ENCODE data around the gene ARL6.

ARL6 gene

DNA sequence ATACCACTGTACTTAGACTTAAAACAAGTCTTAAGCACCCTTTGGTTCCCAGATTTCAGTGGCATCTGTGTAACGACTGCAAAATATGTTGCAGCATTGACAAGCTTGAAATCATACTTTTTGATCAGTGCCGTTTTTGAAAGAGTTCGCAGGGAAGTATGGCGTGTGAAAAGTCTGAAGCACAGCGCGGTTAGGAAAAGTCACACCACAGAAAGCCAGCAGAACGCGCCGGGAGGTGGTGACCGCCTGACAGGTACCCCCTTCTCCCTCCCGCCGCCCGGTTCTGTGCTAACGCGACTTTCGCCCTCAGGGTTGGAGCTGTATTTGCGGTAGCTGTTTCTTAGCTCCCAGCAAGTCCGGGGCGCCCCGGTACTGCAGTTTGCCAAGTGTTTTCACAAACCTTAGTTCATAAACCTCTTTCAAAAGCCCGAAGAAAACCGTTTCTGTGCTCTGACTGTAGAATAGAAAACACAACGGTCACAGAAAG, 56.8 kb downstream of the ARL6 start:
- H4K91ac ChIP-seq (ENCODE audit: low read depth, low read length) = no peak overlapping the region

DNA sequence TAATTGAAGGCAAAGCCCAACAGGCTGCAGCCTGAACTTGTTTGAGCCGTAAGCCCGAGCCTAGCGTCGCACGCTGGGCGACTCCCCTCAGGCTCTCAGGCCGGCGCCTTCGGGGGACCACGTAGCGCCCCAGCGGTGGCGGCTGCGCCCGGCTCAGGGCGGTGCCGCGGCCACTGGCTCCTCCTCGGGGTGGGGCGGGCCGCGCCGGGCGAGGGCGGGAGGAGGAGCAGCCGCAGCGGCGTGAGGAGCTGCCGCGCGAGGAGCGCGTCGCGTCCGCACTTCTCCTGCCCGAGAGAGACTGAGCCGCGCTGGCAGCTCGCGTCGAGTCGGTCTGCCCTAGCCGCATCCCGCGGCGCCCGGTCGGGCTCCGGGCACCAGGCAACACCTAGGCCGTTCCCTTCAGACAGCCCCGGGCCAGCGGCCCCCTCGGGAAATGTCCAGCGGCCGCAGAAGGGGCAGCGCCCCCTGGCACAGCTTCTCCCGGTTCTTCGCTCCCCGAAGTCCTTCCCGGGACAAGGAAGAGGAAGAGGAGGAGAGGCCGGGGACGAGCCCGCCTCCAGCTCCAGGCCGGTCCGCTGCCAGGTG, 57.3 kb downstream of the ARL6 start, which contains the start of gene CRYBG3:
CRYBG3 (plus strand) TSS at position 238 of the 585 bp plus-strand sequence; CDS start at position 434, 196 bp downstream.
- Histone ChIP-seq H3K4me3 (ENCODE audit: low read depth, low read length) (peak within 1 kb of the TSS; percentile 71), H3K36me3 (ENCODE audit: control insufficient read depth in 1 of 2, insufficient read depth in 2 of 2, low read length in 2 of 2) (no peaks in the 10 kb centered on the region), H2BK5ac (ENCODE audit: low read depth, low read length, poor library complexity) (no peak within 1 kb of the TSS), H3K23ac (ENCODE audit: low read length) (no peak within 1 kb of the TSS), H3K4me2 (ENCODE audit: low read length) (peak within 1 kb of the TSS; percentile 97), H3K4ac (ENCODE audit: low read depth, low read length) (no peak within 1 kb of the TSS), H3K18ac (ENCODE audit: low read length) (peak within 1 kb of the TSS; percentile 33), H4K91ac (ENCODE audit: low read depth, low read length) (peak within 1 kb of the TSS; percentile 25), H4K12ac (ENCODE audit: low read depth, low read length) (no peak within 1 kb of the TSS), H3K9ac (ENCODE audit: low read length) (peak within 1 kb of the TSS; percentile 28), H3K79me2 (ENCODE audit: control insufficient read depth, insufficient read depth, low read length, poor library complexity) (peaks cover 2% of the 10 kb centered on the region), H3K14ac (ENCODE audit: low read length) (peak within 1 kb of the TSS; percentile 56), H2AFZ (ENCODE audit: insufficient read depth, low read length, poor library complexity) (peak within 1 kb of the TSS; percentile 61), H3K4me1 (ENCODE audit: control insufficient read depth in 1 of 2, insufficient read depth in 2 of 2, low read length in 2 of 2) (no peaks in the 10 kb centered on the region), H3K27me3 (ENCODE audit: insufficient read depth, low read length) (no peaks in the 10 kb centered on the region), H4K8ac (ENCODE audit: low read depth, low read length) (peak within 1 kb of the TSS; percentile 62), H2AK5ac (ENCODE audit: low read length) (no peak within 1 kb of the TSS), H2BK12ac (ENCODE audit: low read length) (no peak within 1 kb of the TSS), H3K9me3 (ENCODE audit: insufficient read depth, low read depth, low read length) (no peaks in the 10 kb centered on the region), H2BK120ac (ENCODE audit: insufficient read depth, low read length, poor library complexity) (no peak within 1 kb of the TSS), H3K27ac (ENCODE audit: low read depth, low read length) (no peak within 1 kb of the TSS), H3K79me1 (ENCODE audit: low read length) (peaks cover 4% of the 10 kb centered on the region)
- WGBS (ENCODE audit: extremely low coverage, insufficient coverage, insufficient read length) = no CpG with 5 or more reads among the region's 66 CpGs
- DNase-seq = peak; percentile 65 to 84

More for the DNA sequence above, 56.8 kb downstream of the ARL6 start:
- Histone ChIP-seq H3K79me2 (ENCODE audit: control insufficient read depth, insufficient read depth, low read length, poor library complexity) (peaks cover 2% of the 10 kb centered on the region), H3K27me3 (ENCODE audit: insufficient read depth, low read length) (no peaks in the 10 kb centered on the region), H3K9me3 (ENCODE audit: insufficient read depth, low read depth, low read length) (no peaks in the 10 kb centered on the region), H3K4ac (ENCODE audit: low read depth, low read length) (no peak overlapping the region), H4K8ac (ENCODE audit: low read depth, low read length) (peak overlapping the region; percentile 62), H3K4me3 (ENCODE audit: low read depth, low read length) (peak overlapping the region; percentile 71), H3K18ac (ENCODE audit: low read length) (no peak overlapping the region), H3K9ac (ENCODE audit: low read length) (no peak overlapping the region), H2AFZ (ENCODE audit: insufficient read depth, low read length, poor library complexity) (peak overlapping the region; percentile 58), H2BK12ac (ENCODE audit: low read length) (no peak overlapping the region), H3K14ac (ENCODE audit: low read length) (no peak overlapping the region), H2BK5ac (ENCODE audit: low read depth, low read length, poor library complexity) (no peak overlapping the region), H3K79me1 (ENCODE audit: low read length) (peaks cover 4% of the 10 kb centered on the region), H2BK120ac (ENCODE audit: insufficient read depth, low read length, poor library complexity) (no peak overlapping the region), H3K23ac (ENCODE audit: low read length) (no peak overlapping the region), H4K12ac (ENCODE audit: low read depth, low read length) (no peak overlapping the region), H3K4me2 (ENCODE audit: low read length) (peak overlapping the region; percentile 97), H3K36me3 (ENCODE audit: control insufficient read depth in 1 of 2, insufficient read depth in 2 of 2, low read length in 2 of 2) (no peaks in the 10 kb centered on the region), H2AK5ac (ENCODE audit: low read length) (no peak overlapping the region), H3K4me1 (ENCODE audit: control insufficient read depth in 1 of 2, insufficient read depth in 2 of 2, low read length in 2 of 2) (no peaks in the 10 kb centered on the region), H3K27ac (ENCODE audit: low read depth, low read length) (no peak overlapping the region)
- DNase-seq = no peak
- WGBS (ENCODE audit: extremely low coverage, insufficient coverage, insufficient read length) = no CpG with 5 or more reads among the region's 23 CpGs

DNA sequence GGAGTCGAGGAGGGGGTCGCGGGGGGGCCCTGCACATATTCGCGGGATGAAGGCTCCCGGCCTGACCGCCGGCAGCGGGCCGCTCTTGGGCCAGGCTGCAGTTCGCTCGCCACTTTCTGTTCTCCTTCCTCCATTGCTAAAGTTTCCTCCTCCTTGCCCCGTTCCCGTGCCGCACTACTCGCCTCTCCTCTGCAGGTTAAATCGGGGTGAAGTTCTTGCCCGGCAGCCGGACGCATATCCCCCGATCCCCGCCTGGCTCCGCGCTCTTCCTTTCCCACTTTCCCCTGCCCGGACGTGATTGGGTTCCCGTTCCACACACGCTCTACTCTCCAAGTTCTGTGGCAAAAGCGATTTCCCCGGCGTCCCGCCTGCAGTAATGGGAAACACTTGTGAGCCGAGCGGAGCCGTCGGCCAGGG, 57.8 kb downstream of the ARL6 start:
- WGBS (ENCODE audit: extremely low coverage, insufficient coverage, insufficient read length) = no CpG with 5 or more reads among the region's 36 CpGs
- no peak overlapping the region for H3K27ac ChIP-seq (ENCODE audit: low read depth, low read length)

DNA sequence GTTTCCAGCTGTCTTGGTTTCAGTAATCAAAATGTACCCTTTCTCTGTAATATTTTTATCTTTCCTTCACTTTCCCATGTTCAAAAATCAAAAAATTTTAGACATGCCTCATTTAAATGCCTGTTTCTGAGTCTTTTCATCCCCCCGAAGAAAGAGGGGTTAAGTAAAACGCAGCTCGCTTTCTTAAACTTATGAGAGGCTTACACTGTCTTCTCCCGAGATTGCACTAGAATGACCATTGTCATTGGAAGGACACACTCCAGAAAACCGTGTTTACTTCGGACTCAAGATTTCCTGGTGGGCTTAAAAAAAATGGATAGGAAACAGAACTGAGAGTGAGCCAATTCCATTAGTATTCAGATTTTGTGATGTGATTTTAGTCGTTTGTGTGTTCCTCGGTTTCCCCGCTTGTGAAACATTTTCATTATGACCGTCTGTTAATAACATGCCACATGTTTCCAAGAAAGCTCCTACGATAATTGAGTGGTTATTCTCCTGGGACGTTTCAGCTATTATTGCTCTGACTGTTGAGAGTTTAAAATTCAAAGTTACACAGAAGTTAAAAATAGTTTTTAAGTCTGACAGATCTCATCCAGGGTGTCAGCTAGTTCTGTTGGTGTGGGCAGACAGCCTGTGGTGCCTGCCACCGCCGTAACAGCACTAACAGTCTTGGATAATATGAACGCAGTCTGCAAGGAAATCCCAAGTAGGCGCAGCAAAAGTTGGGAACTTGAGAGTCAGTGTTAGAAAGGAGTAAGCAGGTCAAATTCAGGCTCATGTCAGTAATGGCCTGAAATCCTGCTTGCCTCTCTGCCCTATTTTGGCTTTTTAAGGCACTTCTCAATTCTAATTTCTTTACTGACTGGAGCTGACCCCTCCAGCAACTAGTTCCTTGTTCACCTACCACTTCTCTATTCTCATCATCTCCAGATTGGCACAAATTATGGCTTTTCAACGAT, 58.8 kb downstream of the ARL6 start:
- no peak overlapping the region for H4K12ac ChIP-seq (ENCODE audit: low read depth, low read length)
- H3K4me3 ChIP-seq (ENCODE audit: low read depth, low read length) = no peak overlapping the region
- no peaks in the 10 kb centered on the region for H3K9me3 ChIP-seq (ENCODE audit: insufficient read depth, low read depth, low read length)
- peaks cover 2% of the 10 kb centered on the region for H3K79me2 ChIP-seq (ENCODE audit: control insufficient read depth, insufficient read depth, low read length, poor library complexity)
- H4K91ac ChIP-seq (ENCODE audit: low read depth, low read length) = no peak overlapping the region
- no peak overlapping the region for H3K18ac ChIP-seq (ENCODE audit: low read length)
- no CpG with 5 or more reads among the region's 17 CpGs for WGBS (ENCODE audit: extremely low coverage, insufficient coverage, insufficient read length)
- H3K36me3 ChIP-seq (ENCODE audit: control insufficient read depth in 1 of 2, insufficient read depth in 2 of 2, low read length in 2 of 2) = no peaks in the 10 kb centered on the region
- H2BK120ac ChIP-seq (ENCODE audit: insufficient read depth, low read length, poor library complexity) = no peak overlapping the region
- no peak overlapping the region for H3K4ac ChIP-seq (ENCODE audit: low read depth, low read length)
- no peak overlapping the region for H2BK5ac ChIP-seq (ENCODE audit: low read depth, low read length, poor library complexity)
- H3K27me3 ChIP-seq (ENCODE audit: insufficient read depth, low read length) = no peaks in the 10 kb centered on the region
- H3K14ac ChIP-seq (ENCODE audit: low read length) = no peak overlapping the region
- no peaks in the 10 kb centered on the region for H3K4me1 ChIP-seq (ENCODE audit: control insufficient read depth in 1 of 2, insufficient read depth in 2 of 2, low read length in 2 of 2)
- no peak overlapping the region for H4K8ac ChIP-seq (ENCODE audit: low read depth, low read length)
- H3K79me1 ChIP-seq (ENCODE audit: low read length) = peaks cover 4% of the 10 kb centered on the region
- no peak overlapping the region for H2AK5ac ChIP-seq (ENCODE audit: low read length)
- no peak overlapping the region for H3K9ac ChIP-seq (ENCODE audit: low read length)
- no peak overlapping the region for H2AFZ ChIP-seq (ENCODE audit: insufficient read depth, low read length, poor library complexity)
- H2BK12ac ChIP-seq (ENCODE audit: low read length) = no peak overlapping the region
- DNase-seq = peak in 1 of 2 donors; percentile 14
- peak overlapping the region; percentile 97 for H3K4me2 ChIP-seq (ENCODE audit: low read length)
- no peak overlapping the region for H3K23ac ChIP-seq (ENCODE audit: low read length)
- H3K27ac ChIP-seq (ENCODE audit: low read depth, low read length) = no peak overlapping the region

More for the DNA sequence above, 57.8 kb downstream of the ARL6 start:
- peak overlapping the region; percentile 25 for H4K91ac ChIP-seq (ENCODE audit: low read depth, low read length)
- peaks cover 4% of the 10 kb centered on the region for H3K79me1 ChIP-seq (ENCODE audit: low read length)
- no peak overlapping the region for H2AK5ac ChIP-seq (ENCODE audit: low read length)
- no peak overlapping the region for H3K4ac ChIP-seq (ENCODE audit: low read depth, low read length)
- H2AFZ ChIP-seq (ENCODE audit: insufficient read depth, low read length, poor library complexity) = peak overlapping the region; percentile 61
- peak; percentile 13 to 60 for DNase-seq
- H4K12ac ChIP-seq (ENCODE audit: low read depth, low read length) = no peak overlapping the region
- H3K4me2 ChIP-seq (ENCODE audit: low read length) = peak overlapping the region; percentile 97
- H4K8ac ChIP-seq (ENCODE audit: low read depth, low read length) = peak overlapping the region; percentile 2
- no peaks in the 10 kb centered on the region for H3K4me1 ChIP-seq (ENCODE audit: control insufficient read depth in 1 of 2, insufficient read depth in 2 of 2, low read length in 2 of 2)
- no peaks in the 10 kb centered on the region for H3K9me3 ChIP-seq (ENCODE audit: insufficient read depth, low read depth, low read length)
- no peaks in the 10 kb centered on the region for H3K36me3 ChIP-seq (ENCODE audit: control insufficient read depth in 1 of 2, insufficient read depth in 2 of 2, low read length in 2 of 2)
- H3K79me2 ChIP-seq (ENCODE audit: control insufficient read depth, insufficient read depth, low read length, poor library complexity) = peaks cover 2% of the 10 kb centered on the region
- no peak overlapping the region for H2BK120ac ChIP-seq (ENCODE audit: insufficient read depth, low read length, poor library complexity)
- H3K23ac ChIP-seq (ENCODE audit: low read length) = no peak overlapping the region
- H3K9ac ChIP-seq (ENCODE audit: low read length) = peak overlapping the region; percentile 28
- no peaks in the 10 kb centered on the region for H3K27me3 ChIP-seq (ENCODE audit: insufficient read depth, low read length)
- H3K4me3 ChIP-seq (ENCODE audit: low read depth, low read length) = peak overlapping the region; percentile 71
- no peak overlapping the region for H2BK12ac ChIP-seq (ENCODE audit: low read length)
- H3K18ac ChIP-seq (ENCODE audit: low read length) = peak overlapping the region; percentile 33
- H2BK5ac ChIP-seq (ENCODE audit: low read depth, low read length, poor library complexity) = no peak overlapping the region
- peak overlapping the region; percentile 37 for H3K14ac ChIP-seq (ENCODE audit: low read length)

Data from trophoblast cell (in vitro differentiated cells and primary cell).